Stomach (tissue), 9 donors: ENCODE measurements around the gene DRD3. TPM values are rescaled to one million over a fixed set of nuclear protein-coding genes. Genes with fewer than 3 reads are reported as not detected.

Experiments
- DNase-seq, 2 donors: peaks; one replicate each; pipeline versions ENCODE4 v3.0.0 to v3.0.0-alpha.2; 2013 to 2019
- H3K27ac ChIP-seq, 5 donors: fragments of 200-600 bp in 4 of 5; sonication (generic) in 4 of 5; one replicate each; pipeline ENCODE4 v1.5.1; 2013 to 2019; ENCODE audit warnings: mild to moderate bottlenecking in 1 of 5, moderate library complexity in 1 of 5
- H3K27me3 ChIP-seq, 3 donors: fragments of 200-600 bp; sonication (generic); one replicate each; pipeline ENCODE4 v1.5.1; 2017 to 2019; ENCODE audit warnings: mixed run types in 1 of 3
- H3K36me3 ChIP-seq, 4 donors: fragments of 200-600 bp; sonication (generic); 1 replicate in 3 of 4; 2 replicates in 1 of 4; pipeline ENCODE4 v1.5.1; 2016 to 2019
- H3K4me1 ChIP-seq, 4 donors: fragments of 200-600 bp; sonication (generic); one replicate each; pipeline ENCODE4 v1.5.1; 2016 to 2019
- H3K4me3 ChIP-seq, 4 donors: fragments of 200-600 bp; sonication (generic) in 3 of 4; one replicate each; pipeline ENCODE4 v1.5.1; 2016 to 2019; ENCODE audit warnings: mild to moderate bottlenecking in 1 of 4
- H3K9me3 ChIP-seq, 4 donors: fragments of 200-600 bp; sonication (generic); one replicate each; pipeline ENCODE4 v1.5.1; 2016 to 2019
- CTCF ChIP-seq, 7 experiments: fragments of 450-650 bp in 4 of 7; fragments of 200-600 bp in 3 of 7; sonication (generic) in 3 of 7; IDR thresholded peaks; one replicate each; pipeline ENCODE4 v1.5.1; 2016 to 2019; ENCODE audit warnings: antibody characterized with exemption in 7 of 7, control low read depth in 2 of 7, mild to moderate bottlenecking in 1 of 7
- EP300 ChIP-seq: sonication (generic); formaldehyde crosslinking; IDR thresholded peaks from one replicate; pipeline ENCODE4 v1.6.1; 2017; ENCODE audit warnings: antibody characterized with exemption
- POLR2A ChIP-seq, 4 donors: fragments of 450-650 bp; IDR thresholded peaks; one replicate each; pipeline ENCODE4 v1.6.1; 2016; ENCODE audit warnings: antibody characterized with exemption in 4 of 4, control low read depth in 2 of 4, mild to moderate bottlenecking in 1 of 4, moderate library complexity in 1 of 4
- POLR2AphosphoS5 ChIP-seq, 3 donors: sonication (generic); formaldehyde crosslinking; IDR thresholded peaks; one replicate each; pipeline ENCODE4 v1.6.1; 2016; ENCODE audit warnings: antibody characterized with exemption in 3 of 3
- WGBS, 5 donors: extraction: QIAGEN DNeasy Blood & Tissue Kit in 3 of 5; methylation state at CpG; one replicate each; pipeline versions ENCODE4 v1.1.5 to v1.1.7; 2013 to 2018; 5-methylcytosine and 5-hydroxymethylcytosine counted together
- intact Hi-C: fragments of 100-400 bp; cut with DNase I; formaldehyde crosslinking; loops from one replicate; pipeline ENCODE4 v1.15.1; 2023; ENCODE audit warnings: low total_unique reads
- polyA plus RNA-seq, 3 donors: library from polyadenylated mRNA; stranded (reverse); fragments of 200-250 nt; gene quantifications; one replicate each; pipeline ENCODE4 v1.2.3, GENCODE V29; 2013
- total RNA-seq, 5 donors: library from RNA; depleted of rRNA; stranded (reverse); fragments of >200 nt; gene quantifications; one replicate each; pipeline versions ENCODE4 v1.1.0 to v1.2.3, GENCODE V29; 2014 to 2016
- donor health status: healthy with polysubstance abuse.
- donor health status: Bipolar disorder and iron deficiency.
- donor health status: healthy.

DRD3 gene
- total and polyA plus RNA-seq, 8 donors, result not detected

GRCh38 chr3:114126461-114126860 lies 52.4 kb downstream of the DRD3 start:
- Histone ChIP-seq H3K4me3 (no peak overlapping the region), H3K9me3 (no peaks in the 10 kb centered on the region), H3K27ac (no peak overlapping the region), H3K36me3 (no peaks in the 10 kb centered on the region), H3K4me1 (no peaks in the 10 kb centered on the region), H3K27me3 (no peaks in the 10 kb centered on the region)
- TF ChIP-seq EP300 (no peak), CTCF (IDR thresholded peaks at IDR 0.05) (no peak), POLR2A (IDR thresholded peaks at IDR 0.05) (no peak), POLR2AphosphoS5 (IDR thresholded peaks at IDR 0.05) (no peak)
- no peak for DNase-seq
- intact Hi-C loops, result no loop called here
- 36 to 59% (median 47%) methylated on average over 1 of the region's 1 CpG for WGBS, 5 donors

- Histone ChIP-seq H3K4me3 (no peak overlapping the region), H3K9me3 (no peaks in the 10 kb centered on the region), H3K27me3 (no peaks in the 10 kb centered on the region), H3K36me3 (no peaks in the 10 kb centered on the region), H3K27ac (peak overlapping the region in 3 of 5 donors; percentile 28 to 44 (median 30)), H3K4me1 (no peaks in the 10 kb centered on the region)
- DNase-seq, result peak in 1 of 2 donors; percentile 42
- intact Hi-C loops, result no loop called here
- TF ChIP-seq EP300 (no peak), POLR2AphosphoS5 (IDR thresholded peaks at IDR 0.05) (peak in 1 of 3 donors; percentile 21)
- 43 to 54% (median 50%) methylated on average over 4 of the region's 4 CpGs for WGBS, 5 donors
These were observed 56.7 kb downstream of the DRD3 start for GRCh38 chr3:114122027-114122709.

GRCh38 chr3:114120211-114120610 lies 58.6 kb downstream of the DRD3 start:
- Histone ChIP-seq H3K27me3 (no peaks in the 10 kb centered on the region), H3K9me3 (no peaks in the 10 kb centered on the region), H3K4me1 (no peaks in the 10 kb centered on the region), H3K4me3 (no peak overlapping the region), H3K27ac (no peak overlapping the region), H3K36me3 (no peaks in the 10 kb centered on the region)
- TF ChIP-seq CTCF (IDR thresholded peaks at IDR 0.05) (no peak), POLR2A (IDR thresholded peaks at IDR 0.05) (no peak), EP300 (no peak), POLR2AphosphoS5 (IDR thresholded peaks at IDR 0.05) (no peak)
- WGBS, 5 donors, result 48 to 74% (median 55%) methylated on average over 3 of the region's 3 CpGs
- intact Hi-C loops, result no loop called here
- no peak for DNase-seq

- H3K27ac ChIP-seq, result no peak overlapping the region
- WGBS, 5 donors, result 48 to 77% (median 57%) methylated on average over 1 of the region's 1 CpG
- intact Hi-C loops, result no loop called here
These were observed 59.1 kb downstream of the DRD3 start for GRCh38 chr3:114119776-114120175.

More at GRCh38 chr3:114119776-114120175, 59.1 kb downstream of the DRD3 start:
- DNase-seq, result no peak
- Histone ChIP-seq H3K4me3 (no peak overlapping the region), H3K9me3 (no peaks in the 10 kb centered on the region), H3K36me3 (no peaks in the 10 kb centered on the region), H3K4me1 (no peaks in the 10 kb centered on the region), H3K27me3 (no peaks in the 10 kb centered on the region)
- TF ChIP-seq POLR2A (IDR thresholded peaks at IDR 0.05), result no peak
- no peak for TF ChIP-seq CTCF (IDR thresholded peaks at IDR 0.05)
- TF ChIP-seq POLR2AphosphoS5 (IDR thresholded peaks at IDR 0.05), result no peak
- no peak for TF ChIP-seq EP300
